ENCODE data around the gene CXorf58.
"Not testable (repeated sequence)": the region's sequence is repeated elsewhere in the genome, so short reads cannot be mapped to it uniquely, and the experiment has no call there.

The CXorf58 gene

DNA sequence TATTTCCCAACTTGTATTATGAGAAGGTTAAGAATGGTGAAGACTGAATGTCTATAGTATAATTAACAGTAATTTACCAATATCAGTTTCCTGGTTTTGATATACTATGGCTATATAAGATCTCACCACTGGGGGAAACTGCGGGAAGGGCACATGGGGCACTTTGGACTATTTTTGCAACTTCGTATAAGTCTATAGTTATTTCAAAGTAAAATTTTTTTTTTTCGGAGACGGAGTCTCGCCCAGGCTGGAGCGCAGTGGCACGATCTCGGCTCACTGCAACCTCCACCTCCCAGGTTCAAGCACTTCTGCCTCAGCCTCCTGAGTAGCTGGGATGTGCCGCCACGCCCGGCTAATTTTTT is 46.1 kb downstream of the CXorf58 start:
- DNase-seq (ENCODE audit: low read depth in 3 of 3) = no peak

GRCh38 chrX:23954396-23954795 is 46.6 kb downstream of the CXorf58 start:
- DNase-seq (ENCODE audit: low read depth in 3 of 3) = no peak

- no peak for DNase-seq (ENCODE audit: low read depth in 3 of 3)
Measured at GRCh38 chrX:23959781-23960180, 52.0 kb downstream of the CXorf58 start.

DNA sequence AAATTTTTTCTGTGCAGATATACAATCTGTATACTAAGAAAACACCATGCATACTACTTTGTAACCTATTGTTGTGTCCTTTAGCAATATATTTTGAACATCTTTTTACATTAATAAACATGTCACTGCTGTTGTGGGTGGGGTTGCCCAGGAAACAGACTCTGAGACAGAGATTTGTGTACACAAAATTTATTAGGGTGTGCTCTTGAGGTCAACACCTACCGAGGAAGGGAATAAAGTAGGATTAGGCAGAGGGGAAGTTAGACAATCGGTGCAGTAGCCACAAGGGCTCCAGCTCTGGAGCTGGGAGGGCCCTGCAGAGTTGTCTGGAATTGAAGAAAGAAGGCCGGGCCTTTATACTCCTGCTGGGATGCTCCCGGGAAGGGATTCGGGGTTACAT is 56.4 kb downstream of the CXorf58 start:
- DNase-seq (ENCODE audit: low read depth in 3 of 3) = no peak

DNA sequence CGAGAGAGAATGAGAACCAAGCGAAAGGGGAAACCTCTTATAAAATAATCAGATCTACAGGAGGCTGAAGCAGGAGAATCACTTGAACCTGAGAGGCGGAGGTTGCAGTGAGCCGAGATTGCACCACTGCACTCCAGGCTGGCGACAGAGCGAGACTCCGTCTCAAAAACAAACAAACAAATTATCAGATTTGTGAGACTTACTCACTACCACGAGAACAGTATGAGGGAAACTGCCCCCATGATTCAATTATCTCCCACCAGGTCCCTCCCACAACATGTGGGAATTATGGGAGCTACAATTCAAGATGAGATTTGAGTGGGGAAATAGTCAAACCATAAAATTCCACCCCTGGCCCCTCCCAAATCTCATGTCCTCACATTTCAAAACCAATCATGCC is 57.8 kb downstream of the CXorf58 start:
- not testable (repeated sequence) for DNase-seq (ENCODE audit: low read depth in 3 of 3)

- no peak for DNase-seq (ENCODE audit: low read depth in 3 of 3)
Measured at GRCh38 chrX:23978491-23978890, 70.7 kb downstream of the CXorf58 start.

DNA sequence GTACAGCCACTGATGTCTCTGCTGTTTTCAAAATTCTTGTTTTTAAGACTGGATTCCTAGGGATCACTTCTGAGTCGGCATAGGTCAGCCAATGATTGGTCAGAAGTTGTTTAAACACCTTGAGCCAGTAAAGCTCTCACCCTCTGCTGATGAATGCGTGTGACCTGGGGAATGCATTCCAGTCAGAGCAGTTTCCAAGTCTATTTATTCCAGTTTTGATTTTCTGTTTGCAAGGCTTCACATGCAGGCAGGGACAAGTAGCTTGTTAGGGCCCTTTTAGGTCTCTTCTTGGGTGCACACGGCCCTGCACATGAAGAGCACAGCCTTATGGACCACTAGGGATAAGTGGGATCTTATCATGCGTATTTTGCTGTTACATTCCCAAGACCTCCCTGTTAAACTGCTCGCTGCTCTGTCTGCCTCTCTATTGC is 72.2 kb downstream of the CXorf58 start:
- DNase-seq (ENCODE audit: low read depth in 3 of 3) = no peak

- no peak for DNase-seq (ENCODE audit: low read depth in 3 of 3)
Measured at GRCh38 chrX:23981222-23981621, 73.4 kb downstream of the CXorf58 start.

DNA sequence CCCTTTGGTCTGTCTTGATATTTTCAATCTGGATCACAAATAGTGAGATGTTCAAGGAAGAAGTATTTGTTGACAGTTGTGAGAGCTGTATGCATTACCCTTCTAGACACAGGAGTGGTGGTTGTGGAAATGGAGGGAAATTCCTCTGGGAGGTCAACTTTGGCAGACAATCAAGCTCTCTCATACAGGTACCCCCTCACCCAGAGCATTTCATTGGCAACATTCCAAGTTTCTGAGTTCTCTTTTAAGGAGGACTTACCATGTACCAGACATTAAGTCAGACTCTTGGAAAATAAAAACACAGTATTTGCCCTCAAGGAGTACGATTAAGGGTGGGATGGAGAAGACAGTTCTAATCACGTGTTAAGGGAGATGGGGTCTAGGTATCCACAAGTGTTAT is 73.9 kb downstream of the CXorf58 start:
- no peak for DNase-seq (ENCODE audit: low read depth in 3 of 3)

DNA sequence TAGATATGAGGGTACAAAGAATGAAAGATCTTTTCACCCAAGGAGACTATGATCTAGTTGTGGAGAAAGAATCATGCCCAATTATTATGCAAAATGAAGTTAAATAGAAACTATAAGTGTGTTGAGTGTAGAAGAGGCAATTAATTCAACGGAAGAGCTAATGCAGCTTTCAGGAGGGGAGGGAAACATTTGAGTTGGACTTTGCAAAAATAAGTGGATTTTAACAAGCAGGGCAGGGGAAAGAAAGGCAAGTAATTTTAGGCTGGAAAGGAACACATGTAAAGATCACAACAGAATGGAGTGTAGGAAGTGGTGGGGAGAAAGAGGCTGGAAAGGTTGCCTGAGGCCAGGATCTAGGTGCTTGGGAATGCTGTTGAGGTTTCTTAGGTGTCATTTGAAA is 75.1 kb downstream of the CXorf58 start:
- DNase-seq (ENCODE audit: low read depth in 3 of 3) = no peak
